HG02588 (cell line): Measurements from ENCODE around the gene DRC7.

Experiments used
- ATAC-seq: cut with Tn5 transposase; IDR thresholded peaks from one replicate; pipeline ENCODE4 v1.9.1; 2021; ENCODE audit warnings: mild to moderate bottlenecking, moderate library complexity; ENCODE audit not compliant: unreplicated experiment

DRC7 gene, protein sequence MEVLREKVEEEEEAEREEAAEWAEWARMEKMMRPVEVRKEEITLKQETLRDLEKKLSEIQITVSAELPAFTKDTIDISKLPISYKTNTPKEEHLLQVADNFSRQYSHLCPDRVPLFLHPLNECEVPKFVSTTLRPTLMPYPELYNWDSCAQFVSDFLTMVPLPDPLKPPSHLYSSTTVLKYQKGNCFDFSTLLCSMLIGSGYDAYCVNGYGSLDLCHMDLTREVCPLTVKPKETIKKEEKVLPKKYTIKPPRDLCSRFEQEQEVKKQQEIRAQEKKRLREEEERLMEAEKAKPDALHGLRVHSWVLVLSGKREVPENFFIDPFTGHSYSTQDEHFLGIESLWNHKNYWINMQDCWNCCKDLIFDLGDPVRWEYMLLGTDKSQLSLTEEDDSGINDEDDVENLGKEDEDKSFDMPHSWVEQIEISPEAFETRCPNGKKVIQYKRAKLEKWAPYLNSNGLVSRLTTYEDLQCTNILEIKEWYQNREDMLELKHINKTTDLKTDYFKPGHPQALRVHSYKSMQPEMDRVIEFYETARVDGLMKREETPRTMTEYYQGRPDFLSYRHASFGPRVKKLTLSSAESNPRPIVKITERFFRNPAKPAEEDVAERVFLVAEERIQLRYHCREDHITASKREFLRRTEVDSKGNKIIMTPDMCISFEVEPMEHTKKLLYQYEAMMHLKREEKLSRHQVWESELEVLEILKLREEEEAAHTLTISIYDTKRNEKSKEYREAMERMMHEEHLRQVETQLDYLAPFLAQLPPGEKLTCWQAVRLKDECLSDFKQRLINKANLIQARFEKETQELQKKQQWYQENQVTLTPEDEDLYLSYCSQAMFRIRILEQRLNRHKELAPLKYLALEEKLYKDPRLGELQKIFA

GRCh38 chr16:57694725-57695679 is at the start of gene DRC7:
Gene DRC7, plus strand, starts transcription at chr16:57694806. Its CDS starts 3,144 bp downstream, at chr16:57697950.
- no peak for ATAC-seq

GRCh38 chr16:57645169-57645568 is 49.4 kb upstream of the DRC7 start:
- no peak for ATAC-seq

- no peak for ATAC-seq
These were observed 48.8 kb upstream of the DRC7 start for GRCh38 chr16:57645691-57646387.

GRCh38 chr16:57646388-57647039 is 48.1 kb upstream of the DRC7 start:
- ATAC-seq = no peak

DNA sequence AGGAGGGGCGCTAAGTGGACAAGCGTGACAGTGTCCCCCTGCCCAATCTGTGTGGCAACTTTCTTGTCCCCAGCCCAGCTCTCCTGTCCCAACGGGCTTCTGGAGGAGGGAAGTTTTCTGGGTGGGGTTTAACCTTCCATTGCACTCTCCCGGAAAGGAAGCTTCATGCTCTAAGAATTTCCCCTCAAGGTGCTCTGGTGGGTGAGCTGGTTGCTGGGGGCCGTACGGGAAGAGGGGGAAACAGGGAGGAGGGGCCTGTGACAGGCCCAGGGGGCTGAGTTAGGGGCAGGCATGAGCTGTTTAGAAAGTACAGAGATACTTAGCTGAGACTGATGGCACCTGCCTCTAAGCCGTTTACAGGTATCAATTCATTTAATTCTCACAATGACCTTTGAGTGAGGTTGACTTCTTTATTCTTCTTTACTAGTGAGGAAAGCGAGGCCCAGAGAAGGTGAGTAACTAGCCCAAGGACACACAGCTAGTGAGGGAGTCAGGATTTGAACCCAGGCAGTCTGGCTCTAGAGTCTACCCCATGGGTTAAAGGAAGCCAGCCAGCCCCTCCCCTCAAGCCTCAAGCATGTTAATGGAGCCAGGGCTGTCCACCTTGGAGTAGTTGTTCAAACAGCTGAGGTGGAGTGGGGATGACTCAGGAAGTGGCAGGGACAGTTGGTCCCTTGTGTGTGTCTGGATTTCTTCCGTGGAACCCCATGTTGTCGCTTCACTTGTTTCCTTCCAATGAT is 47.3 kb upstream of the DRC7 start:
- no peak for ATAC-seq

DNA sequence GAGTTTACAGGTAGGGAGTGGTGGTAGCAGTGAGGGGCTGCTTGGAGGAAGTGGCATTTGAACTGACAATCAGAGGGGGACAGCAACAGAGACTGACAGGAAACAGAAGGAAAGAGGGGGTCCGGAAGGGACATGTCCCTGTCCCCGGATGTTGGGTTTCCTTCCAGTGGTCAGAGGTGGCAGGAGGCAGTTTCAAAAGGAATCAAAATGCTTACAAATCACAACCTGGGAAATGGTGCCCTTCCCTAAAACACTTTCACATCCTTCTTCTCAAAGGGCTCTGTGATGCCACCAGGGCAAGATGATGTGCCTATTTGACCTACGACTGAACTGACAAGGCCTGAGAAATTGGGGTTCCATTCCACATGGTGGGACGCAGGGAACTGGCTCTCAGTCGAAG is 46.5 kb upstream of the DRC7 start:
- ATAC-seq = no peak

DNA sequence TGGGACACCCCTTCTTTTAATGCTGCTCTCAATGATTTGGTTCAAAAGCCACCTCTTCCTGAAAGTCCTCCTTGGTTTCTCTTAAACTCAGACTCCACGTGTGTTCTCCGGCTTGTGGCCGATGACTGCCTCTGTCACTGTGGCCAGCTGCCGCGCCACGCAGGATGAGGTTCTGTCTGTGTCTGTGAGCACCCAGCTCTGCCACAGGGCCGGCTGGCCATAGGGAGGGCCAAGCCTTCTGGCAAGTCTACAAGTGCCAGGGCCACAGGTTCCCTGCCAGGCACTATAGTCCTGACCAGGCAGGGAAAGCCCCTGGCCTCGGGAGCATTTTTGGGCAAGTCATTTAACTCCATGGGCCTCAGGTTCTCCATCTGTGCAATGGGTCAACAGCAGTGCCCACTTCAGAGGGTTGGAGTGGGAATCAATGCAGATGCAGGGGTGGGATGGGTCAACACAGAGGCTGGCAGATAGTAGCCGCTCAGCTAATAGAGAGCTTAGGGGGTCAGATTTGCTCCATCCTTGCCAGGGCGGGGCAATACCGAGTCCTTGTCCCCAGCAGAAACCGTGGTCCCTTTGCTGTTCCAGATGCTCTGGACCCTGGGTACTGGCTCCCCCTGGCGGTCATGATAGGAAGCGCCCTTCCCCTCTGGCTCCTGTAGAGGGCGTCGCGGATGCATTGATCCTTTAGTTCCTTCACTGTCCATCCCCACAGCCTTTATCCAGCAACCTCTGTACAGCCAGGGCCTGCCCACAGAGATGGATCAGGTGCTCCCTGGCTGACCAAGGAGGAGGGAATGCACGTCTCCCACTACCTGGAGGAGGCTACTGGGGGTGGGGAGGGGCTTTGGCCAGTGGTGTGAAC is 45.8 kb upstream of the DRC7 start:
- ATAC-seq = peak; percentile 57

DNA sequence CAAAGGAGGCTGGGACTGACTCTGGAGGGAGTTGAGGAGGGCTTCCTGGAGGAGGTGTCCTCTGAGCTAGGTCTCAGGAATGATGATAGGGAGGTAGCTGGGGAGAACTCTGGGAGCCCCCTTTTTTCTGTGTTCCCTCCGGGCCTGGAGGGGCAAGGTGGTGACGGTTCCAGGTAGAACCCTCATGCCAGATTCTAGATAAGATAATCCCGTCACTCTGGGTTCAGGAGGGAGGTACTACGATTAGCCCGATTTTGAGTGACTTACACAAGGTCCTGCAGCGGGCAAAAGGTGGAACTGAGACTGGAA is 45.2 kb upstream of the DRC7 start:
- no peak for ATAC-seq

GRCh38 chr16:57649846-57650245 is 44.8 kb upstream of the DRC7 start:
- ATAC-seq = no peak

- ATAC-seq = no peak
These were observed 43.0 kb upstream of the DRC7 start for GRCh38 chr16:57651344-57652333.

- no peak for ATAC-seq
These were observed 41.7 kb upstream of the DRC7 start for GRCh38 chr16:57652695-57653471.

DNA sequence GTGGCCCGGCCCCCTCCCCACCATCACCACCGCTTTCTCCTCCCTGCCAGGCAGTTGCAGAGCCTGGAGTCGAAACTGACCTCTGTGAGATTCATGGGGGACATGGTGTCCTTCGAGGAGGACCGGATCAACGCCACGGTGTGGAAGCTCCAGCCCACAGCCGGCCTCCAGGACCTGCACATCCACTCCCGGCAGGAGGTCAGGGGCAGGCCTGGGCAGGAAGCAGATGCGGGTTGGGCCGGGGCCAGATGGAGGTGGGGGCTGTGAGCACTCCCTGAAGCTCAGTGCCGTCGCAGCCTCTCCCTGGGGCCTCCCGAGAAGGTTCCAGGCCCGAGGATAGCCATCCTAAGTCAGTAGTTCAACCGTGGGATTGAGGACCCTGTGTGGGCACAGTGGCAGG is 40.7 kb upstream of the DRC7 start:
- ATAC-seq = no peak

DNA sequence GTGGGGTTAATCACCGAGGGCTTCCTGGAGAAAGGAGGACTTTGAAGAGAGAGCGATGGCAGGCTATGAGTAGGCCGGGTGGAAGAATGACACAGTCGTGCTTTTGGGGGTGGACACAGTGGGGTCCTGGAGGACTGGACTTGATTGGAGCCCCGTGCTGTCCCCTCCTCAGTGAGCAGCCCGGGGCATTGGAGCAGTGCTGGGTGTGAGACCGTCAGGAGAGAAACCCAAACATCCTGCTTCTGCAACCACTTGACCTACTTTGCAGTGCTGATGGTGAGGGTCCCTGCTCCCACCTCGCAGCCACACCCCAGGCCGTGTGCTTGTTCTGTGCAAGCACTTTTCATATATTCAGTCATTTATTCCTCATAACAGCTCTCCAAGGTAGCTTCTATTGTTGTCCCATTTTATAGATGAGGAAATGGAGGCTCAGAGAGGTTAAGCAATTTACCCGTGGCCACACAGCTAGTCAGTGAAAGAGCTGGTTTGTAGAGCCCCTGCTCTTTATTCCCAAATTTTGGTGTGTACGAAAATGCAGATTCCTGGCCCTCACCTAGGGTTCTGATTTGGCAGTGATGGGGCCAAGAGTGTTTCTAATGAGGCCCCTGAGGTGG is 38.2 kb upstream of the DRC7 start:
- ATAC-seq = no peak

GRCh38 chr16:57657228-57657627 is 37.4 kb upstream of the DRC7 start:
- no peak for ATAC-seq

- no peak for ATAC-seq
These were observed 36.3 kb upstream of the DRC7 start for GRCh38 chr16:57658130-57658877.
